K562 (cell line): Measurements from ENCODE around the gene PCDH1. TPM values are rescaled to one million over a fixed set of nuclear protein-coding genes. Genes with fewer than 3 reads are reported as not detected.

ENCODE experiments used
- ETV5 ChIP-seq: sonication (generic); formaldehyde crosslinking; IDR thresholded peaks from 2 replicates; pipeline ENCODE4 v1.4.0; 2020; ENCODE audit warnings: low read depth, mild to moderate bottlenecking, missing genetic modification reagents
- ILF3 ChIP-seq: fragments of 450-650 bp; IDR thresholded peaks from 2 replicates; pipeline ENCODE4 v1.6.1; 2018; ENCODE audit warnings: antibody characterized with exemption, mild to moderate bottlenecking, moderate library complexity, borderline replicate concordance
- MNT ChIP-seq, 2 experiments: fragments of 450-650 bp; conservative IDR thresholded peaks; 2 replicates each; pipeline ENCODE4 v1.6.1; 2017; ENCODE audit warnings: mild to moderate bottlenecking in 2 of 2, moderate library complexity in 2 of 2
- NFIX ChIP-seq: fragments of 250-450 bp; sonication (Bioruptor Pico); IDR thresholded peaks from 2 replicates; pipeline ENCODE4 v1.4.0; 2020; ENCODE audit warnings: low read depth, mild to moderate bottlenecking, moderate library complexity
- NONO ChIP-seq, 2 experiments: fragments of 200-400 bp in 1 of 2; fragments of 450-650 bp in 1 of 2; formaldehyde crosslinking in 1 of 2; IDR thresholded peaks; 2 replicates each; pipeline ENCODE4 v1.6.1; 2017; ENCODE audit warnings: low read depth in 2 of 2, mild to moderate bottlenecking in 2 of 2, moderate library complexity in 2 of 2, low read length in 1 of 2
- NRF1 ChIP-seq, 2 experiments: fragments of 450-650 bp; IDR thresholded peaks in 1 of 2; conservative IDR thresholded peaks in 1 of 2; 2 replicates each; pipeline ENCODE4 v1.6.1; 2014; ENCODE audit warnings: mild to moderate bottlenecking in 2 of 2
- POLR2AphosphoS2 ChIP-seq: IDR thresholded peaks from 2 replicates; pipeline ENCODE4 v1.6.1; 2012; ENCODE audit warnings: low read length, improper control_type of control experiment
- SMAD4 ChIP-seq: fragments of 250-450 bp; sonication (Bioruptor Pico); conservative IDR thresholded peaks from 2 replicates; pipeline ENCODE4 v1.8.0; 2021; ENCODE audit warnings: inconsistent platforms, mild to moderate bottlenecking, moderate library complexity
- TCF15 ChIP-seq: fragments of 250-450 bp; sonication (Bioruptor Pico); IDR thresholded peaks from 2 replicates; pipeline ENCODE4 v1.8.0; 2022; ENCODE audit warnings: moderate library complexity, mild to moderate bottlenecking, inconsistent platforms
- YY1 ChIP-seq, 3 experiments: IDR thresholded peaks; 2 replicates each; pipeline ENCODE4 v1.6.1; 2011; ENCODE audit warnings: low read length in 2 of 3, mild to moderate bottlenecking in 2 of 3, moderate library complexity in 2 of 3, borderline replicate concordance in 1 of 3, control low read depth in 1 of 3, low read depth in 1 of 3; ENCODE audit not compliant: insufficient read depth in 3 of 3, insufficient replicate concordance in 2 of 3, control insufficient read depth in 1 of 3, insufficient read length in 1 of 3; ENCODE audit errors: extremely low read depth in 1 of 3
- ZBTB7A ChIP-seq: IDR thresholded peaks from 2 replicates; pipeline ENCODE4 v1.6.1; 2011; ENCODE audit warnings: low read depth, mild to moderate bottlenecking, low read length, moderate library complexity, borderline replicate concordance; ENCODE audit not compliant: control insufficient read depth
- ZNF561 ChIP-seq: fragments of 450-650 bp; formaldehyde crosslinking; conservative IDR thresholded peaks from 2 replicates; pipeline ENCODE4 v1.4.0; 2020; ENCODE audit warnings: mild to moderate bottlenecking, moderate library complexity
- ZNF586 ChIP-seq: fragments of 450-650 bp; formaldehyde crosslinking; conservative IDR thresholded peaks from 2 replicates; pipeline ENCODE4 v1.4.0; 2020; ENCODE audit warnings: mild to moderate bottlenecking, moderate library complexity
- ZNF707 ChIP-seq: fragments of 250-450 bp; sonication (Bioruptor Pico); conservative IDR thresholded peaks from 2 replicates; pipeline ENCODE4 v1.8.0; 2022; ENCODE audit warnings: inconsistent platforms, mild to moderate bottlenecking, moderate library complexity
- polyA plus RNA-seq, 8 experiments: library from polyadenylated mRNA; depleted of rRNA in 4 of 8; stranded (reverse) in 5 of 8; unstranded in 3 of 8; fragments of >200 nt; fragmentation: Nextera tagmentation in 2 of 8; fragmentation: Illumina TruSeq in 1 of 8; extraction: Ambion mirVana in 2 of 8; extraction: Trizol in 1 of 8; gene quantifications; 2 replicates each; pipeline versions ENCODE4 v1.2.1 to v1.2.3, GENCODE V29; 2011 to 2014; ENCODE audit warnings: inconsistent platforms in 1 of 8, missing spikeins in 1 of 8
- total RNA-seq, 7 experiments: library from RNA; depleted of rRNA in 6 of 7; stranded (reverse); fragments of >200 nt in 6 of 7; fragmentation: Illumina TruSeq in 2 of 7; extraction: Trizol in 2 of 7; gene quantifications; 2 replicates each; pipeline versions ENCODE4 v1.2.1 to v1.2.3, GENCODE V29; 2011 to 2021; ENCODE audit warnings: low replicate concordance in 1 of 7
- TF ChIP-seq, protein P1 (sequence below): fragments of 250-450 bp; sonication (Bioruptor Pico); IDR thresholded peaks from 2 replicates; pipeline ENCODE4 v1.4.0; 2020; ENCODE audit warnings: borderline replicate concordance
- TF ChIP-seq, protein P2 (sequence below), 2 experiments: fragments of 450-650 bp; IDR thresholded peaks; 2 replicates each; pipeline ENCODE4 v1.6.1; 2018; ENCODE audit warnings: mild to moderate bottlenecking in 2 of 2, low read depth in 1 of 2; ENCODE audit not compliant: partially characterized antibody in 2 of 2

PCDH1 gene
- total and polyA plus RNA-seq, 9 of the 15 experiments (the other 6 are each of a cell fraction or from before 2014, with no cell fraction given) = 0.11 to 3.6 (median 1.9) TPM; not detected in 1

DNA sequence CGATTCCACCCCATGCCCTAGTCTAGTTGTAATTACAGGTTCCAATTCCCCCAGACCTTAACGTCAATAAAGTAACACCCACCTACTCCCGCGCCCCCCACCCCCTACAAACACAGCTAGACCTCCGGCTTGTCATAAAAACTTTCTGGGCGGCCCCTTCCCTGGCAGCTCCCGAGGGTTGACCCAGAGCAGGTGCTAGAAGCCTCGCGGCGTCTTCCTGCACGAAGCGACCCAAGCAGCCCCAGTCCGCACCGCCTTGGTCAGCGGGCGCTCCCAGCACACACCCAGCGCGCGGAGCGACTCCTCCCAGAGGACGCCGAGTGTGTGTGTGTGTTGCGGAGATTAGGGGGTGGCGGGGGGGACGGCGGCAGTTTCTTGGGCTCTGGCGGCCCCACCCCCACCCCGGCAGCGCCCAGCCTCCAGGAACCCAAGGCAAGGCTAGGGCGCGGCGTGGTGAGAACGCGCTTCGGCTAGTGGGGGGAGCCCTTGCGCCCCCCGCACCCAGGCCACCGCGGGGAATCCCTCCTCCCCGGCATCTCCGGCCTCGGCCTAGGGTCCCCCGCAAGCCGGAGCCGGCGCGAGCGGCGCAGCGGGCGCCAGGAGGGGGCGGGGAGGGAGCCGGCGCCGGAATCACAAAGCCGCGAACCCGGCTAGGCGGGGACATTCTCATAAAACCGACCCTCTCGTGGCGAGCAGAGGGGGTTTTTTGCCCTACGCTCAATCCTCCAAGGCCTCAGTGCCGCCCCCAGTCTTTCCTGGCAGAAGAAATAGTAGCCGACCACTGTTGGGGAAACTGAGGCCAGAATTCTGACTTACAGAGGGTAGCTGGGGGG is 2.2 kb downstream of the PCDH1 start (continued):
- no peak for TF ChIP-seq ZNF586 (CRISPR knock-in tag)
- no peak for TF ChIP-seq TCF15
- TF ChIP-seq, protein P1, sequence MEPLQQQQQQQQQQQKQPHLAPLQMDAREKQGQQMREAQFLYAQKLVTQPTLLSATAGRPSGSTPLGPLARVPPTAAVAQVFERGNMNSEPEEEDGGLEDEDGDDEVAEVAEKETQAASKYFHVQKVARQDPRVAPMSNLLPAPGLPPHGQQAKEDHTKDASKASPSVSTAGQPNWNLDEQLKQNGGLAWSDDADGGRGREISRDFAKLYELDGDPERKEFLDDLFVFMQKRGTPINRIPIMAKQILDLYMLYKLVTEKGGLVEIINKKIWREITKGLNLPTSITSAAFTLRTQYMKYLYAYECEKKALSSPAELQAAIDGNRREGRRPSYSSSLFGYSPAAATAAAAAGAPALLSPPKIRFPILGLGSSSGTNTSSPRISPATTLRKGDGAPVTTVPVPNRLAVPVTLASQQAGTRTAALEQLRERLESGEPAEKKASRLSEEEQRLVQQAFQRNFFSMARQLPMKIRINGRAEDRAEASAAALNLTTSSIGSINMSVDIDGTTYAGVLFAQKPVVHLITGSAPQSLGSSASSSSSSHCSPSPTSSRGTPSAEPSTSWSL (CRISPR knock-in tag) = no peak
- TF ChIP-seq ILF3 = no peak
- TF ChIP-seq MNT (conservative IDR thresholded peaks at IDR 0.05) = peak in 1 of 2 experiments; percentile 66; a peak in 2 of 4 replicates
- TF ChIP-seq ZNF561 (CRISPR knock-in tag) = no peak
- no peak for TF ChIP-seq ETV5 (CRISPR knock-in tag)
- peak in 1 of 3 experiments; percentile 18 for TF ChIP-seq YY1 (IDR thresholded peaks at IDR 0.05; ENCODE audit: borderline replicate concordance in 1 of 3, control insufficient read depth in 1 of 3, extremely low read depth in 1 of 3, insufficient read depth in 3 of 3, insufficient read length in 1 of 3, insufficient replicate concordance in 2 of 3, low read depth in 1 of 3, low read length in 2 of 3)
- peak in 1 of 2 experiments; percentile 30; a peak in 1 of 4 replicates for TF ChIP-seq NONO (IDR thresholded peaks at IDR 0.05; ENCODE audit: low read depth in 2 of 2, low read length in 1 of 2)
- peak; percentile 75 for TF ChIP-seq ZBTB7A
- TF ChIP-seq SMAD4 (CRISPR knock-in tag) = peak; percentile 90
- no peak for TF ChIP-seq NFIX (CRISPR knock-in tag)
- TF ChIP-seq, protein P2, sequence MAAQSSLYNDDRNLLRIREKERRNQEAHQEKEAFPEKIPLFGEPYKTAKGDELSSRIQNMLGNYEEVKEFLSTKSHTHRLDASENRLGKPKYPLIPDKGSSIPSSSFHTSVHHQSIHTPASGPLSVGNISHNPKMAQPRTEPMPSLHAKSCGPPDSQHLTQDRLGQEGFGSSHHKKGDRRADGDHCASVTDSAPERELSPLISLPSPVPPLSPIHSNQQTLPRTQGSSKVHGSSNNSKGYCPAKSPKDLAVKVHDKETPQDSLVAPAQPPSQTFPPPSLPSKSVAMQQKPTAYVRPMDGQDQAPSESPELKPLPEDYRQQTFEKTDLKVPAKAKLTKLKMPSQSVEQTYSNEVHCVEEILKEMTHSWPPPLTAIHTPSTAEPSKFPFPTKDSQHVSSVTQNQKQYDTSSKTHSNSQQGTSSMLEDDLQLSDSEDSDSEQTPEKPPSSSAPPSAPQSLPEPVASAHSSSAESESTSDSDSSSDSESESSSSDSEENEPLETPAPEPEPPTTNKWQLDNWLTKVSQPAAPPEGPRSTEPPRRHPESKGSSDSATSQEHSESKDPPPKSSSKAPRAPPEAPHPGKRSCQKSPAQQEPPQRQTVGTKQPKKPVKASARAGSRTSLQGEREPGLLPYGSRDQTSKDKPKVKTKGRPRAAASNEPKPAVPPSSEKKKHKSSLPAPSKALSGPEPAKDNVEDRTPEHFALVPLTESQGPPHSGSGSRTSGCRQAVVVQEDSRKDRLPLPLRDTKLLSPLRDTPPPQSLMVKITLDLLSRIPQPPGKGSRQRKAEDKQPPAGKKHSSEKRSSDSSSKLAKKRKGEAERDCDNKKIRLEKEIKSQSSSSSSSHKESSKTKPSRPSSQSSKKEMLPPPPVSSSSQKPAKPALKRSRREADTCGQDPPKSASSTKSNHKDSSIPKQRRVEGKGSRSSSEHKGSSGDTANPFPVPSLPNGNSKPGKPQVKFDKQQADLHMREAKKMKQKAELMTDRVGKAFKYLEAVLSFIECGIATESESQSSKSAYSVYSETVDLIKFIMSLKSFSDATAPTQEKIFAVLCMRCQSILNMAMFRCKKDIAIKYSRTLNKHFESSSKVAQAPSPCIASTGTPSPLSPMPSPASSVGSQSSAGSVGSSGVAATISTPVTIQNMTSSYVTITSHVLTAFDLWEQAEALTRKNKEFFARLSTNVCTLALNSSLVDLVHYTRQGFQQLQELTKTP (IDR thresholded peaks at IDR 0.05; ENCODE audit: low read depth in 1 of 2, partially characterized antibody in 2 of 2) = no peak
- no peak for TF ChIP-seq ZNF707 (CRISPR knock-in tag)
- TF ChIP-seq POLR2AphosphoS2 = no peak
- peak; percentile 44 to 50; a peak in 3 of 4 replicates for TF ChIP-seq NRF1 (conservative IDR thresholded peaks at IDR 0.05 in 1 of 2, IDR thresholded peaks at IDR 0.05 in 1 of 2)
